ENCODE measurements around the gene SMAD2. TPM values are rescaled to one million over a fixed set of nuclear protein-coding genes. Genes with fewer than 3 reads are reported as not detected.

SMAD2 gene
- total RNA-seq, 1 experiment from 2014 or later = 124 TPM

DNA sequence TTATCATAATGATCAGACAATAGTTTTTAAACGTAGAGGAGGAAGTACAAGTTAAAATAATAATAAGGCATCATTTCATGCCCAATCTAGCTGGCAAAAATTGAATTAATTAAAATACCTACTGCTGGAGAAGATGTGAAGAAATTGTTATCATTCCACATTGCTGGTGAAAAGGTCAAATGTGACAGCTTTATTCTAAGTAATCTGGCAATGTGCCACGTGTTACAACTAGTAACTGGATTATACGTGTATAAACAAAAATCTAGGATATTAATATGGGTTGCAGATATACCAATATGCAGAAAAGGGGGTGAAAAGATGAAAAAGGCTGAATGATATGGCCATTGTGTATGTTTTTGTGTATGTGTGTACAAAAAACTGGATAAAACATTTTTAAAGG, 32.4 kb downstream of the SMAD2 start:
- Histone ChIP-seq H3K4me1 (ENCODE audit: insufficient read depth, low read length, poor library complexity, severe bottlenecking) (peaks cover 21% of the 10 kb centered on the region), H3K9me3 (ENCODE audit: low read depth, low read length, poor library complexity, severe bottlenecking) (peaks cover 4% of the 10 kb centered on the region), H3K36me3 (ENCODE audit: insufficient read depth, low read length, poor library complexity, severe bottlenecking) (no peaks in the 10 kb centered on the region), H3K4me3 (ENCODE audit: low read depth, low read length, poor library complexity, severe bottlenecking) (no peak overlapping the region), H3K27ac (ENCODE audit: low read depth, low read length, poor library complexity, severe bottlenecking) (no peak overlapping the region), H3K27me3 (replicated peaks; ENCODE audit: insufficient read depth, low read depth, low read length, poor library complexity) (no peaks in the 10 kb centered on the region)
- TF ChIP-seq EZH2 (IDR thresholded peaks at IDR 0.05; ENCODE audit: borderline replicate concordance, low read depth, low read length, poor library complexity, severe bottlenecking) = no peak
- TF ChIP-seq, protein P1, sequence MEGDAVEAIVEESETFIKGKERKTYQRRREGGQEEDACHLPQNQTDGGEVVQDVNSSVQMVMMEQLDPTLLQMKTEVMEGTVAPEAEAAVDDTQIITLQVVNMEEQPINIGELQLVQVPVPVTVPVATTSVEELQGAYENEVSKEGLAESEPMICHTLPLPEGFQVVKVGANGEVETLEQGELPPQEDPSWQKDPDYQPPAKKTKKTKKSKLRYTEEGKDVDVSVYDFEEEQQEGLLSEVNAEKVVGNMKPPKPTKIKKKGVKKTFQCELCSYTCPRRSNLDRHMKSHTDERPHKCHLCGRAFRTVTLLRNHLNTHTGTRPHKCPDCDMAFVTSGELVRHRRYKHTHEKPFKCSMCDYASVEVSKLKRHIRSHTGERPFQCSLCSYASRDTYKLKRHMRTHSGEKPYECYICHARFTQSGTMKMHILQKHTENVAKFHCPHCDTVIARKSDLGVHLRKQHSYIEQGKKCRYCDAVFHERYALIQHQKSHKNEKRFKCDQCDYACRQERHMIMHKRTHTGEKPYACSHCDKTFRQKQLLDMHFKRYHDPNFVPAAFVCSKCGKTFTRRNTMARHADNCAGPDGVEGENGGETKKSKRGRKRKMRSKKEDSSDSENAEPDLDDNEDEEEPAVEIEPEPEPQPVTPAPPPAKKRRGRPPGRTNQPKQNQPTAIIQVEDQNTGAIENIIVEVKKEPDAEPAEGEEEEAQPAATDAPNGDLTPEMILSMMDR (conservative IDR thresholded peaks at IDR 0.05; ENCODE audit: low read depth, low read length) = no peak
- intact Hi-C loops (cut with micrococcal nuclease; ENCODE audit: unreplicated experiment) = no loop called here
- CTCF ChIA-PET = no interaction called here
- no TSS peak for BruUV-seq (replicated peaks)
- DNase-seq (ENCODE audit: low spot score) = no peak
- POLR2A ChIA-PET (ENCODE audit: low non-redundant PET) = no interaction called here

DNA sequence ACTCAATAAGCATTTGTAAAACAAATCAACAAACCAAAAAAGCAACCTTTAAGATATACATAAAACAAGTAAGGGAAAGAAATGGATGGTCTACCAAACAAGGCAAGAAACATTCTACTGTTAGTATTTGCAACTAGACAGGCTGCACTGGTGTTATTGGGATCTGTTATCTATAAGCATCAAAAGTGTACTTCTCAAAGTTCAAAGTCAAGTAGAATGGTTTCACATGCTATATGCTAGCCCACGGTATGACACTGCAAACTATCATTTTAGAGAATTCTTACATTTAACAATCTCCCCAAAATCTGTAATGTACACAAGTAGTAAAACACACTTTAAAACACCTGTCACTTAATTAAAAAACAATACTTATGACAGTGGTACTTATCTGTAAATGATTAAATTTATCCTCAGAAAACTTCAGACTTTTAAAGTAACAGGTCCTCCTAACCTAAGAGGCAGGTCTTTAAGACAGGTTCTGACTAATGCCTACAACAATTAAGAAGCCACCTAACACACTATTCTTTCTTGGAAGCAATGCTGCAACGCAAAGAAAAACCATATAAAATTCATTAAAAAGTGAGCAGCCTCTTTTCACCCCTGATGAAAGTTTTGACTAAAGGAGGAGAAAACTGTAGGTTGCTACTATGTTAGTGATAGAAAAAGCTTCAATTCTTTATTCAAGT, 34.8 kb downstream of the SMAD2 start:
- POLR2A ChIA-PET (ENCODE audit: low non-redundant PET) = no interaction called here
- TF ChIP-seq, protein P1 (conservative IDR thresholded peaks at IDR 0.05; ENCODE audit: low read depth, low read length) = no peak
- no peak for TF ChIP-seq EZH2 (IDR thresholded peaks at IDR 0.05; ENCODE audit: borderline replicate concordance, low read depth, low read length, poor library complexity, severe bottlenecking)
- no TSS peak for BruUV-seq (replicated peaks)

DNA sequence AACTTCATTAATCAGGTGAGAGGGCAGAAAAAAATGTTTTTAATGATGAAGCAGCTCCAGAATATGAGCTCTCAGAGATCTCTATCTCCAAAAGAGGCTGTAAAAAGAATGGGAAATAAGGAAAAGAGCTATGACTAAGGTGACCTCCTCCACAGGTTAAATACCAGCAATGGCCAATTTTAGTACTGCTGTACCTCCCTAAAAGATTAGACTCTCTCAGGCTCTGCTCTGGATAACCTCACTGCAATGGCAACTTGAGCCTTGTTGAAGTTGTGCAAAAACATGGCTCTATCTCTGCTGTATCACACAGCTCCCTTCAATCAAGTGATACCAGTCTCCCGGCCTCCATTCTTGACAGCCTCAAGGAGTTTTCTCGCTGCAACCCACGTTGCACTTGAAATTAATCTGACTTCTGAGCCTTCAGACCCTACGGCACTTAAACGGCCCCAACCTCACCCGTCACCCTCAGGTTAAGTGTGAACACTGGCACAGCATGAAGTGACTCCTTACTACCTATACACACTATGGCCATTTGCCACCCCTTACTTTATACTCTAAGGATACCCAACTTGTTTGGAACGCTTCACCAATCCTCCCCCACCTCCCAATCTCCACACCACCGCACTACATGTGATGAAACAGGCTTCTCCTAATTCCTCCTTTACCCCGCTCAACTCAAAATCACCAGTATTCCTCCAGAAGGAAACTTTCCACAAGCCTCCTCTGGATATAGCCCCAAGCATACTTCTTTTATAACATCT, 36.3 kb downstream of the SMAD2 start:
- no TSS peak for BruUV-seq (replicated peaks)
- no peaks in the 10 kb centered on the region for H3K36me3 ChIP-seq (ENCODE audit: insufficient read depth, low read length, poor library complexity, severe bottlenecking)
- no peak overlapping the region for H3K27ac ChIP-seq (ENCODE audit: low read depth, low read length, poor library complexity, severe bottlenecking)
- DNase-seq (ENCODE audit: low spot score) = no peak
- no peaks in the 10 kb centered on the region for H3K27me3 ChIP-seq (replicated peaks; ENCODE audit: insufficient read depth, low read depth, low read length, poor library complexity)
- intact Hi-C loops (cut with micrococcal nuclease; ENCODE audit: unreplicated experiment) = no loop called here
- peaks cover 14% of the 10 kb centered on the region for H3K4me1 ChIP-seq (ENCODE audit: insufficient read depth, low read length, poor library complexity, severe bottlenecking)
- no peak overlapping the region for H3K4me3 ChIP-seq (ENCODE audit: low read depth, low read length, poor library complexity, severe bottlenecking)
- TF ChIP-seq EZH2 (IDR thresholded peaks at IDR 0.05; ENCODE audit: borderline replicate concordance, low read depth, low read length, poor library complexity, severe bottlenecking) = no peak
- TF ChIP-seq, protein P1 (conservative IDR thresholded peaks at IDR 0.05; ENCODE audit: low read depth, low read length) = no peak
- H3K9me3 ChIP-seq (ENCODE audit: low read depth, low read length, poor library complexity, severe bottlenecking) = no peaks in the 10 kb centered on the region
- ChIA-PET POLR2A (ENCODE audit: low non-redundant PET) (no interaction called here), CTCF (no interaction called here)

More for the DNA sequence above, 34.8 kb downstream of the SMAD2 start:
- intact Hi-C loops (cut with micrococcal nuclease; ENCODE audit: unreplicated experiment) = no loop called here
- no peak for DNase-seq (ENCODE audit: low spot score)
- Histone ChIP-seq H3K27me3 (replicated peaks; ENCODE audit: insufficient read depth, low read depth, low read length, poor library complexity) (no peaks in the 10 kb centered on the region), H3K36me3 (ENCODE audit: insufficient read depth, low read length, poor library complexity, severe bottlenecking) (no peaks in the 10 kb centered on the region), H3K9me3 (ENCODE audit: low read depth, low read length, poor library complexity, severe bottlenecking) (no peaks in the 10 kb centered on the region), H3K27ac (ENCODE audit: low read depth, low read length, poor library complexity, severe bottlenecking) (no peak overlapping the region), H3K4me3 (ENCODE audit: low read depth, low read length, poor library complexity, severe bottlenecking) (no peak overlapping the region), H3K4me1 (ENCODE audit: insufficient read depth, low read length, poor library complexity, severe bottlenecking) (peaks cover 21% of the 10 kb centered on the region)
- CTCF ChIA-PET = no interaction called here

Measured in A673 (cell line).